Fibroblast of peridontal ligament (primary cell): ENCODE data around the gene TTLL13.
A peak's percentile ranks its signal among the peaks of the same experiment; 100 is the strongest.
"Not testable (repeated sequence)": the region's sequence is repeated elsewhere in the genome, so short reads cannot be mapped to it uniquely, and the experiment has no call there.

Experiments used
- DNase-seq: peaks from one replicate; pipeline ENCODE4 v3.0.0-alpha.2; 2010; ENCODE audit errors: extremely low read depth

TTLL13 gene

GRCh38 chr15:90281637-90282036 is 32.3 kb downstream of the TTLL13 start:
- DNase-seq = not testable (repeated sequence)

GRCh38 chr15:90286678-90287077 is 37.3 kb downstream of the TTLL13 start:
- DNase-seq = peak; percentile 45

GRCh38 chr15:90287101-90287500 is 37.7 kb downstream of the TTLL13 start:
- DNase-seq = no peak

GRCh38 chr15:90287946-90288345 is 38.6 kb downstream of the TTLL13 start:
- no peak for DNase-seq

GRCh38 chr15:90291679-90292356 is 42.5 kb downstream of the TTLL13 start:
- no peak for DNase-seq

- peak; percentile 35 for DNase-seq
Observed at GRCh38 chr15:90293040-90293810, 43.9 kb downstream of the TTLL13 start.

- no peak for DNase-seq
Observed at GRCh38 chr15:90294159-90294558, 44.8 kb downstream of the TTLL13 start.

- no peak for DNase-seq
Observed at GRCh38 chr15:90294601-90295269, 45.4 kb downstream of the TTLL13 start.

- no peak for DNase-seq
Observed at GRCh38 chr15:90295270-90295648, 45.9 kb downstream of the TTLL13 start.

GRCh38 chr15:90296316-90296884 is 47.0 kb downstream of the TTLL13 start:
- DNase-seq = peak; percentile 20

- no peak for DNase-seq
Observed at GRCh38 chr15:90297021-90297420, 47.7 kb downstream of the TTLL13 start.

- no peak for DNase-seq
Observed at GRCh38 chr15:90300541-90300940, 51.2 kb downstream of the TTLL13 start.

GRCh38 chr15:90300988-90301706 is 51.8 kb downstream of the TTLL13 start:
- no peak for DNase-seq

- no peak for DNase-seq
Observed at GRCh38 chr15:90301707-90302300, 52.4 kb downstream of the TTLL13 start.

GRCh38 chr15:90305355-90305754 is 56.0 kb downstream of the TTLL13 start:
- not testable (repeated sequence) for DNase-seq

- DNase-seq = peak; percentile 17
Observed at GRCh38 chr15:90305932-90306331, 56.6 kb downstream of the TTLL13 start.

GRCh38 chr15:90306560-90306959 is 57.2 kb downstream of the TTLL13 start:
- DNase-seq = peak; percentile 23

- DNase-seq = no peak
Observed at GRCh38 chr15:90307661-90308060, 58.3 kb downstream of the TTLL13 start.

- DNase-seq = no peak
Observed at GRCh38 chr15:90309020-90309419, 59.7 kb downstream of the TTLL13 start.
